SK-N-SH treated with all-trans-retinoic acid at 6 μM for 48 hours (cell line): ENCODE results near the gene RIT1.

Source experiments
- ZNF8 ChIP-seq: fragments of 450-650 bp; formaldehyde crosslinking; IDR thresholded peaks from 2 replicates; pipeline ENCODE4 v1.5.0; 2020; ENCODE audit warnings: mild to moderate bottlenecking, moderate library complexity
- TF ChIP-seq, protein P1 (sequence below): fragments of 250-450 bp; sonication (Bioruptor Pico); IDR thresholded peaks from 2 replicates; pipeline ENCODE4 v1.5.1; 2020; ENCODE audit warnings: low read depth, mild to moderate bottlenecking, moderate library complexity

DNA sequence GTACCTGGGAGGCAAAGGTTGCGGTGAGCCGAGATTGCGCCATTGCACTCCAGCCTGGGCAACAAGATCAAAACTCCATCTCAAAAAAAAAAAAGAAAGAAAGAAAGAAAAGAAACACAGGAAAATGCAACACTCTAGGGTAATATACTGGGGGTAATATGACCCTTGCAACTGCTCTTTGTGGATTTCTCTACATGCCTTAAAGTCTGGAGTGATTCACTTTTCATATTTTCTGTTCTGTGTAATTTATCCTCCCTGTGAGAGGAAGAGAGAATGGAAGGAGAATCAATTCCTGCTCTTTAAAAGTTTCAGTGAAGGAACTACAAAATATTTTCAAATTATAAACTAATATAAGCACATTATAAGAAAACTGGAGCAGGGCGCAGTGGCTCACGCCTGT, 22.7 kb downstream of the RIT1 start:
- TF ChIP-seq, protein P1, sequence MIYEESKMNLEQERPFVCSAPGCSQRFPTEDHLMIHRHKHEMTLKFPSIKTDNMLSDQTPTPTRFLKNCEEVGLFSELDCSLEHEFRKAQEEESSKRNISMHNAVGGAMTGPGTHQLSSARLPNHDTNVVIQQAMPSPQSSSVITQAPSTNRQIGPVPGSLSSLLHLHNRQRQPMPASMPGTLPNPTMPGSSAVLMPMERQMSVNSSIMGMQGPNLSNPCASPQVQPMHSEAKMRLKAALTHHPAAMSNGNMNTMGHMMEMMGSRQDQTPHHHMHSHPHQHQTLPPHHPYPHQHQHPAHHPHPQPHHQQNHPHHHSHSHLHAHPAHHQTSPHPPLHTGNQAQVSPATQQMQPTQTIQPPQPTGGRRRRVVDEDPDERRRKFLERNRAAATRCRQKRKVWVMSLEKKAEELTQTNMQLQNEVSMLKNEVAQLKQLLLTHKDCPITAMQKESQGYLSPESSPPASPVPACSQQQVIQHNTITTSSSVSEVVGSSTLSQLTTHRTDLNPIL (CRISPR knock-in tag) = no peak
- no peak for TF ChIP-seq ZNF8 (CRISPR knock-in tag)
